Loucy (cell line): ENCODE measurements around the gene RPS4Y2.

ENCODE experiments used
- EZH2phosphoT487 ChIP-seq: fragments of 200-600 bp; IDR thresholded peaks from 2 replicates; pipeline ENCODE4 v1.6.1; 2018; ENCODE audit warnings: antibody characterized with exemption, mild to moderate bottlenecking, moderate library complexity, borderline replicate concordance
- TF ChIP-seq, protein P1 (sequence below): fragments of 200-600 bp; sonication (generic); conservative IDR thresholded peaks from 2 replicates; pipeline ENCODE4 v1.5.1; 2014; ENCODE audit warnings: mild to moderate bottlenecking, antibody characterized with exemption, low read length

DNA sequence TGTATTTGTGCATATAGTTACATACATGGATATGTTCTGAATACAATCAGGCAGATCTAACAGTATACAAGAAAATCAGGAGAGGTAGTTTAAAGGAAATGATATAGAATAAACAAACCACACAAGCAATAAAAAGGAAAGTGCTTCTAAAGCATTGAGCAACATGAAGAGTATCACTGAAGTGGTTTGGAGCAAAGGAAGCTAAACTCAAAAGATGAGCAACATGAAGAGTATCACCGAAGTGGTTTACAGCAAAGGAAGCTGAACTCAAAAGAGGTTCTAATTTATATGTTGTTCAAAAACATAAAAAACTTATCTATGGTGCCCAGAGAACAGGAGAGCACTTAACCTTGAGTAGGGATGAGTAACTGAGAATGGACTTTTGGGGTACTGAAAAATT, 29.1 kb downstream of the RPS4Y2 start:
- no peak for TF ChIP-seq EZH2phosphoT487
- TF ChIP-seq, protein P1, sequence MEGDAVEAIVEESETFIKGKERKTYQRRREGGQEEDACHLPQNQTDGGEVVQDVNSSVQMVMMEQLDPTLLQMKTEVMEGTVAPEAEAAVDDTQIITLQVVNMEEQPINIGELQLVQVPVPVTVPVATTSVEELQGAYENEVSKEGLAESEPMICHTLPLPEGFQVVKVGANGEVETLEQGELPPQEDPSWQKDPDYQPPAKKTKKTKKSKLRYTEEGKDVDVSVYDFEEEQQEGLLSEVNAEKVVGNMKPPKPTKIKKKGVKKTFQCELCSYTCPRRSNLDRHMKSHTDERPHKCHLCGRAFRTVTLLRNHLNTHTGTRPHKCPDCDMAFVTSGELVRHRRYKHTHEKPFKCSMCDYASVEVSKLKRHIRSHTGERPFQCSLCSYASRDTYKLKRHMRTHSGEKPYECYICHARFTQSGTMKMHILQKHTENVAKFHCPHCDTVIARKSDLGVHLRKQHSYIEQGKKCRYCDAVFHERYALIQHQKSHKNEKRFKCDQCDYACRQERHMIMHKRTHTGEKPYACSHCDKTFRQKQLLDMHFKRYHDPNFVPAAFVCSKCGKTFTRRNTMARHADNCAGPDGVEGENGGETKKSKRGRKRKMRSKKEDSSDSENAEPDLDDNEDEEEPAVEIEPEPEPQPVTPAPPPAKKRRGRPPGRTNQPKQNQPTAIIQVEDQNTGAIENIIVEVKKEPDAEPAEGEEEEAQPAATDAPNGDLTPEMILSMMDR: no peak
